ENCODE data around the gene STRN4.

The STRN4 gene

GRCh38 chr19:46756544-46756888, 10.3 kb upstream of the STRN4 start:
- TF ChIP-seq, protein P1, sequence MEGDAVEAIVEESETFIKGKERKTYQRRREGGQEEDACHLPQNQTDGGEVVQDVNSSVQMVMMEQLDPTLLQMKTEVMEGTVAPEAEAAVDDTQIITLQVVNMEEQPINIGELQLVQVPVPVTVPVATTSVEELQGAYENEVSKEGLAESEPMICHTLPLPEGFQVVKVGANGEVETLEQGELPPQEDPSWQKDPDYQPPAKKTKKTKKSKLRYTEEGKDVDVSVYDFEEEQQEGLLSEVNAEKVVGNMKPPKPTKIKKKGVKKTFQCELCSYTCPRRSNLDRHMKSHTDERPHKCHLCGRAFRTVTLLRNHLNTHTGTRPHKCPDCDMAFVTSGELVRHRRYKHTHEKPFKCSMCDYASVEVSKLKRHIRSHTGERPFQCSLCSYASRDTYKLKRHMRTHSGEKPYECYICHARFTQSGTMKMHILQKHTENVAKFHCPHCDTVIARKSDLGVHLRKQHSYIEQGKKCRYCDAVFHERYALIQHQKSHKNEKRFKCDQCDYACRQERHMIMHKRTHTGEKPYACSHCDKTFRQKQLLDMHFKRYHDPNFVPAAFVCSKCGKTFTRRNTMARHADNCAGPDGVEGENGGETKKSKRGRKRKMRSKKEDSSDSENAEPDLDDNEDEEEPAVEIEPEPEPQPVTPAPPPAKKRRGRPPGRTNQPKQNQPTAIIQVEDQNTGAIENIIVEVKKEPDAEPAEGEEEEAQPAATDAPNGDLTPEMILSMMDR (IDR thresholded peaks at IDR 0.05; ENCODE audit: low read depth, low read length) = no peak
- Histone ChIP-seq H3K36me3 (peaks cover 22% of the 10 kb centered on the region), H3K4me3 (ENCODE audit: low read depth, low read length) (no peak overlapping the region), H3K27ac (no peak overlapping the region), H3K9me3 (ENCODE audit: severe bottlenecking) (no peaks in the 10 kb centered on the region), H3K27me3 (ENCODE audit: insufficient read depth, low read depth, severe bottlenecking) (no peaks in the 10 kb centered on the region)
- no peak for DNase-seq

DNA sequence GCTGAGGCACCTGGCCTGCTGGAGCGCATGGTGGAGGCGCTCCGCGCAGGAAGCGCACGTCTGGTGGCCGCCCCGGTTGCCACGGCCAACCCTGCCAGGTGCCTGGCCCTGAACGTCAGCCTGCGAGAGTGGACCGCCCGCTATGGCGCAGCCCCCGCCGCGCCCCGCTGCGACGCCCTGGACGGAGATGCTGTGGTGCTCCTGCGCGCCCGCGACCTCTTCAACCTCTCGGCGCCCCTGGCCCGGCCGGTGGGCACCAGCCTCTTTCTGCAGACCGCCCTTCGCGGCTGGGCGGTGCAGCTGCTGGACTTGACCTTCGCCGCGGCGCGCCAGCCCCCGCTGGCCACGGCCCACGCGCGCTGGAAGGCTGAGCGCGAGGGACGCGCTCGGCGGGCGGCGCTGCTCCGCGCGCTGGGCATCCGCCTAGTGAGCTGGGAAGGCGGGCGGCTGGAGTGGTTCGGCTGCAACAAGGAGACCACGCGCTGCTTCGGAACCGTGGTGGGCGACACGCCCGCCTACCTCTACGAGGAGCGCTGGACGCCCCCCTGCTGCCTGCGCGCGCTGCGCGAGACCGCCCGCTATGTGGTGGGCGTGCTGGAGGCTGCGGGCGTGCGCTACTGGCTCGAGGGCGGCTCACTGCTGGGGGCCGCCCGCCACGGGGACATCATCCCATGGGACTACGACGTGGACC, 9.7 kb upstream of the STRN4 start:
- no peaks in the 10 kb centered on the region for H3K27me3 ChIP-seq (ENCODE audit: insufficient read depth, low read depth, severe bottlenecking)
- peaks cover 24% of the 10 kb centered on the region for H3K36me3 ChIP-seq
- no peak for DNase-seq
- no peak overlapping the region for H3K4me3 ChIP-seq (ENCODE audit: low read depth, low read length)
- H3K9me3 ChIP-seq (ENCODE audit: severe bottlenecking) = no peaks in the 10 kb centered on the region
- TF ChIP-seq, protein P1 (IDR thresholded peaks at IDR 0.05; ENCODE audit: low read depth, low read length) = no peak
- no peak overlapping the region for H3K27ac ChIP-seq

- no peak overlapping the region for H3K27ac ChIP-seq
Observed at GRCh38 chr19:46755077-46755852, 9.0 kb upstream of the STRN4 start.

DNA sequence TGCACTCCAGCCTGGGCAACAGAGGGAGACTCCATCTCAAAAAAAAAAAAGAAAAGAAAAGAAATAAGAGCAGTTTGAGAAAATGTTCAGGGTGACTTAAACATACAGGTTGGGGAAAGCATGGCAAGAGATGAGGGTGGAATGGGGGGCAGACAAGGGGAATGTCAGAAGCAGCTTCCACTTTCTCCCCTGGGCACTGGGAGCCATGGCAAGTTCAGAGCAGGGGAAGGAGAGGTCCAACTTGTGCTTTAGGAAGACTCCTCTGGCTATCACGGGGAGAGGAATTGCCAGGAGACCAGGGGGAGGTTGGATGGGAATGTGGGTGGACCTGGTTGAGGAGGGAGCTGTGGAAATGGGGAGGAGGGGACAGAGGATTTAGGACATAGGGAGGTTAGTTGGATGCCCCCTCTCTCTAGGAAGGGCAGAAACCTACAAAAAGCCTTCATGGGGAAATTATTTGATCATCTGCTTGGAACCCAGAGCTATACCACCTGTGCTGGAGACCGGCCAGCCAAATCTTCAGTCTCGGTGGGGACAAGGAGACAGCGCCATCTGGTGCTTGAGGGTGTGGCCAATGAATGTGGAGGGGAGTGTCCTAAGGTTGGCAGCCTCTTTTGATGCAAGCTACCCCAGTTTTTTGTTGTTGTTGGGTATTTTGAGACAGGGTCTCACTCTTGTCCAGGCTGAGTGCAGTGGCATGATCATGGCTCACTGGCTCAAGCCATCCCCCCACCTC, 7.3 kb upstream of the STRN4 start:
- TF ChIP-seq, protein P1 (IDR thresholded peaks at IDR 0.05; ENCODE audit: low read depth, low read length) = peak; percentile 57
- no peak overlapping the region for H3K4me3 ChIP-seq (ENCODE audit: low read depth, low read length)
- peak; percentile 77 for DNase-seq
- peak overlapping the region; percentile 14; the same call in 1 of the 2 replicates for H3K27ac ChIP-seq
- H3K36me3 ChIP-seq = peaks cover 43% of the 10 kb centered on the region
- H3K27me3 ChIP-seq (ENCODE audit: insufficient read depth, low read depth, severe bottlenecking) = no peaks in the 10 kb centered on the region
- no peaks in the 10 kb centered on the region for H3K9me3 ChIP-seq (ENCODE audit: severe bottlenecking)

More at GRCh38 chr19:46755077-46755852, 9.0 kb upstream of the STRN4 start:
- Histone ChIP-seq H3K36me3 (peaks cover 32% of the 10 kb centered on the region), H3K27me3 (ENCODE audit: insufficient read depth, low read depth, severe bottlenecking) (no peaks in the 10 kb centered on the region), H3K9me3 (ENCODE audit: severe bottlenecking) (no peaks in the 10 kb centered on the region), H3K4me3 (ENCODE audit: low read depth, low read length) (no peak overlapping the region)
- TF ChIP-seq, protein P1 (IDR thresholded peaks at IDR 0.05; ENCODE audit: low read depth, low read length) = no peak
- no peak for DNase-seq

DNA sequence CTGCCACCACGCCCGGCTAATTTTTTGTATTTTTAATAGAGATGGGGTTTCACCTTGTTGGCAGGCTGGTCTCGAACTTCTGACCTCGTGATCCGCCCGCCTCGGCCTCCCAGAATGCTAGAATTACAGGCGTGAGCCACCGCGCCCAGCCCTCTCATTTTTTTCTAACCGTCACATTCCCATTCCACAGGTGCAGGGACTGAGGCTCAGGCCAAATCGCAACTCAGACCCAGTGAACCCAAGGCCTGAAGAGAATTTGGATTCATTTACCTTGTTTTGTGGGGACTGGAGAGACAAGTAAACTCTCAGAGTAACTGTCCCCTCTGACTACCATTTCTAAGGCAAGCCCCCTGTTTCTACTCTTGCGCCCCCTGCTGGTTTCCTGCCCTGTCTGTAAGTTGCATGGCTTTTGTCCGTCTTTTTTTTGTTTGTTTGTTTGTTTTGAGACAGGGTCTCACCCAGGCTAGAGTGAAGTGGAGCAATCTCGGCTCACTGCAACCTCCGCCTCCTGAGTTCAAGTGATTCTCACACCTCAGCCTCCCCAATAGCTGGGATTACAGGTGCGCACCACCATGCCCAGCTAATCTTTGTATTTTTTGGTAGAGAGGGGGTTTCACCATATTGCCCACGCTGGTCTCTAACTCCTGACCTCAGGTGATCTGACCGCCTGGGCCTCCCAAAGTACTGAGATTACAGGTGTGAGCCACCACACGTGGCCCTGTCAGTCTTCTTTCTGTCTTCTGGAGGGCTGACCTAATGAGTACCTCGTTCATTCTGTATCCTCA, 2.3 kb upstream of the STRN4 start:
- DNase-seq = peak; percentile 70
- Histone ChIP-seq H3K27ac (no peak overlapping the region), H3K36me3 (peaks cover 36% of the 10 kb centered on the region), H3K27me3 (ENCODE audit: insufficient read depth, low read depth, severe bottlenecking) (no peaks in the 10 kb centered on the region), H3K9me3 (ENCODE audit: severe bottlenecking) (no peaks in the 10 kb centered on the region), H3K4me3 (ENCODE audit: low read depth, low read length) (no peak overlapping the region)
- TF ChIP-seq, protein P1 (IDR thresholded peaks at IDR 0.05; ENCODE audit: low read depth, low read length) = peak; percentile 66
